Cardiac fibroblast (primary cell): ENCODE measurements around the gene MREG.
A peak's percentile ranks its signal among the peaks of the same experiment; 100 is the strongest.

ENCODE experiments used
- DNase-seq, 2 donors: peaks; one replicate each; pipeline versions ENCODE4 v3.0.0 to v3.0.0-alpha.2; 2010; ENCODE audit warnings: low read depth in 2 of 2
- H3K4me3 ChIP-seq, 2 donors: replicated peaks in 1 of 2; 1 replicate in 1 of 2; 2 replicates in 1 of 2; pipeline ENCODE4 v1.5.1; 2011; ENCODE audit warnings: low read depth in 2 of 2, low read length in 2 of 2, mild to moderate bottlenecking in 2 of 2, moderate library complexity in 1 of 2
- CTCF ChIP-seq: IDR thresholded peaks from one replicate; pipeline ENCODE4 v1.5.1; 2011; ENCODE audit warnings: low read depth, mild to moderate bottlenecking, low read length, inconsistent platforms

MREG gene

GRCh38 chr2:215914054-215914776, 99.1 kb downstream of the MREG start:
- no peak for TF ChIP-seq CTCF
- no peak for DNase-seq
- no peak overlapping the region for H3K4me3 ChIP-seq

GRCh38 chr2:215912299-215912842, 101.0 kb downstream of the MREG start:
- DNase-seq, result no peak
- TF ChIP-seq CTCF, result peak; percentile 21
- H3K4me3 ChIP-seq, result no peak overlapping the region

GRCh38 chr2:215911301-215912085, 101.9 kb downstream of the MREG start:
- TF ChIP-seq CTCF, result no peak
- DNase-seq, result no peak
- H3K4me3 ChIP-seq, result no peak overlapping the region

GRCh38 chr2:215910180-215910579, 103.2 kb downstream of the MREG start:
- no peak overlapping the region for H3K4me3 ChIP-seq
- no peak for TF ChIP-seq CTCF
- no peak for DNase-seq

DNA sequence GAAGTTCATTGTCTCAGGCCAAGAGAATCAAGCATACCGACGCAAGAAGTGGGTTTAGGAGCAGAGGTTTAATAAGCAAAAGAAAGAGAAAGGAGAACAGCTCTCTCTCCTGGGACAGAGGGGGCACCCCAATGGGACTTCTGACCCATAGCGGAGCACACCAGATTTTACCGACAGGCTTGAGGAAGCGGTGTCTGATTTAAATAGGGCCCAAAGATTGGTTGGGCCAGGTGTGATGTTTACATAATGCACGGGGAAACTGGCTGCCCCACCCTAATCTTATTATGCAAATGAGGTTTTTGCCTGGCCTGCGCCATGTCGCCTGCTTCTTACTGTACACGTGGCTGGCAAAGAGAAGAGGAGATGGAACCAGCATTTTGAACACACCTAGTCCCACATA, 106.2 kb downstream of the MREG start:
- no peak overlapping the region for H3K4me3 ChIP-seq
- no peak for DNase-seq
- no peak for TF ChIP-seq CTCF

DNA sequence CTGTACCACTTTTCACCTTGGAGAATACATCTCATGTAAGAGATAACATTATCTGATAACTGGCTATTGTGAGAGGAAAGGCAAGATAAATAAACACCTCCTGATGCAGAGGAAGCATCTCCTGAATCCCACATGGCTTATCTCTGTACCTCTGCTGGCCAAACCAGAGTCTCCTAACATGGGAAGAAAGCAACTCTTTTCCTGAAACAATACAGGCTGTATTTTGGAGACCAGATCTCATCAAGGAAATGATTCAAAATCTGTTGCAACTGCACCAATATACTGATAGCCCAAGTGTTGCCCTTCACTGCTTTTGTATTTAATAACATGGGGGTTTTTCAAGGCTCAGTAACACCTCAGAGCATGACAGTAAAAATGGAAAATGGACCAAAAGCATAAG, 106.9 kb downstream of the MREG start:
- DNase-seq, result peak in 1 of 2 donors; percentile 6
- TF ChIP-seq CTCF, result no peak
- H3K4me3 ChIP-seq, result no peak overlapping the region
